GM12878 (cell line): Measurements from ENCODE around the gene EMP2. TPM values are rescaled to one million over a fixed set of nuclear protein-coding genes. Genes with fewer than 3 reads are reported as not detected.

ENCODE experiments used
- ATAC-seq: fragments of 200-7000 bp; cut with Tn5 transposase; 3 replicates; pipeline ENCODE4 v1.9.1; 2020; ENCODE audit warnings: mild to moderate bottlenecking, moderate library complexity
- BruUV-seq: library from RNA; stranded (reverse); fragments of 400-500 nt; replicated peaks from 2 replicates; lab custom pipeline; 2021; lab: Mats Ljungman, UMichigan
- CTCF ChIA-PET: fragments of 300-600 bp; sonication (Branson Sonifier 250); formaldehyde crosslinking; extraction: SDS; loops from one replicate; lab custom pipeline; 2021; ENCODE audit warnings: inconsistent platforms; lab: Yijun Ruan, JAX
- POLR2A ChIA-PET: fragments of 350-600 bp; formaldehyde crosslinking; extraction: SDS; loops from one replicate; lab custom pipeline; 2021; ENCODE audit warnings: inconsistent platforms; lab: Charles Lee
- RAD21 ChIA-PET: fragments of 300-600 bp; sonication (Branson Sonifier 250); formaldehyde crosslinking; loops from one replicate; lab custom pipeline; 2023; ENCODE audit warnings: antibody characterized with exemption; ENCODE audit not compliant: unreplicated experiment; lab: Charles Lee
- SMC1A ChIA-PET: fragments of 300-600 bp; sonication (Branson Sonifier 250); formaldehyde crosslinking; loops from one replicate; lab custom pipeline; 2023; ENCODE audit not compliant: unreplicated experiment, uncharacterized antibody; lab: Charles Lee
- DNase-seq: peaks from one replicate; pipeline ENCODE4 v3.0.0-alpha.2; 2011; ENCODE audit warnings: low read depth, low spot score
- FAIRE-seq: peaks from 3 replicates; lab custom pipeline; 2011; peaks lifted over from hg19 to GRCh38; lab: Jason Lieb, UNC
- H2AFZ ChIP-seq: 2 replicates; pipeline ENCODE4 v1.6.0; 2011; ENCODE audit warnings: low read depth, low read length, control low read depth; ENCODE audit not compliant: control insufficient read depth
- H3K27ac ChIP-seq: 2 replicates; pipeline ENCODE4 v1.5.1; 2011; ENCODE audit warnings: control low read depth; ENCODE audit not compliant: control insufficient read depth, insufficient read depth
- H3K27me3 ChIP-seq, 2 experiments: replicated peaks in 1 of 2; 2 replicates each; pipeline versions ENCODE4 v1.6.0 to v1.6.1; 2011; ENCODE audit warnings: low read length in 1 of 2; ENCODE audit not compliant: control insufficient read depth in 2 of 2, insufficient read depth in 2 of 2
- H3K36me3 ChIP-seq, 2 experiments: 2 replicates each; pipeline ENCODE4 v1.5.1; 2011; ENCODE audit warnings: low read length in 1 of 2; ENCODE audit not compliant: control insufficient read depth in 2 of 2, insufficient read depth in 2 of 2
- H3K4me1 ChIP-seq: 2 replicates; pipeline ENCODE4 v1.6.1; 2011; ENCODE audit warnings: mild to moderate bottlenecking, low read length, moderate library complexity, mixed read lengths; ENCODE audit not compliant: control insufficient read depth, insufficient read depth
- H3K4me2 ChIP-seq: 2 replicates; pipeline ENCODE4 v1.6.0; 2011; ENCODE audit warnings: control low read depth; ENCODE audit not compliant: control insufficient read depth, insufficient read depth
- H3K4me3 ChIP-seq: fragments of 200-600 bp; sonication (generic); 2 replicates; pipeline ENCODE4 v1.5.1; 2016
- H3K79me2 ChIP-seq: 2 replicates; pipeline ENCODE4 v1.6.0; 2011; ENCODE audit warnings: low read length; ENCODE audit not compliant: control insufficient read depth, insufficient read depth
- H3K9ac ChIP-seq: 2 replicates; pipeline ENCODE4 v1.8.0; 2011; ENCODE audit warnings: low read length, control low read depth, mixed read lengths; ENCODE audit not compliant: control insufficient read depth, insufficient read depth
- H3K9me3 ChIP-seq: replicated peaks from 3 replicates; pipeline ENCODE4 v1.5.1; 2011; ENCODE audit warnings: mild to moderate bottlenecking, low read length; ENCODE audit not compliant: control insufficient read depth, insufficient read depth
- H4K20me1 ChIP-seq: 2 replicates; pipeline ENCODE4 v1.6.0; 2011; ENCODE audit not compliant: control insufficient read depth, insufficient read depth
- CREM ChIP-seq: IDR thresholded peaks from 2 replicates; pipeline ENCODE4 v1.6.1; 2014; ENCODE audit warnings: antibody characterized with exemption, low read depth
- IRF4 ChIP-seq: IDR thresholded peaks from 2 replicates; pipeline ENCODE4 v1.6.1; 2011; ENCODE audit warnings: low read depth, low read length
- MYC ChIP-seq: IDR thresholded peaks from 2 replicates; pipeline ENCODE4 v1.6.1; 2011; ENCODE audit warnings: mild to moderate bottlenecking, low read length, moderate library complexity, inconsistent platforms; ENCODE audit not compliant: insufficient read depth, insufficient replicate concordance, insufficient read length, severe bottlenecking
- NFIC ChIP-seq: IDR thresholded peaks from 2 replicates; pipeline ENCODE4 v1.6.1; 2012; ENCODE audit warnings: low read depth, mild to moderate bottlenecking, inconsistent platforms, low read length, moderate library complexity
- NKRF ChIP-seq: fragments of 450-650 bp; conservative IDR thresholded peaks from 2 replicates; pipeline ENCODE4 v1.6.1; 2017; ENCODE audit warnings: mild to moderate bottlenecking, moderate library complexity
- NRF1 ChIP-seq: conservative IDR thresholded peaks from 2 replicates; pipeline ENCODE4 v1.6.1; 2011; ENCODE audit warnings: mild to moderate bottlenecking, low read depth, low read length, improper control_type of control experiment
- RBBP5 ChIP-seq: fragments of 200-600 bp; sonication (generic); conservative IDR thresholded peaks from 2 replicates; pipeline ENCODE4 v1.6.1; 2016
- SP1 ChIP-seq: IDR thresholded peaks from one replicate; pipeline ENCODE4 v1.6.1; 2011; ENCODE audit warnings: low read depth, low read length
- TAF1 ChIP-seq: IDR thresholded peaks from 2 replicates; pipeline ENCODE4 v1.6.1; 2011; ENCODE audit warnings: mild to moderate bottlenecking, low read depth, low read length, borderline replicate concordance
- TARDBP ChIP-seq: IDR thresholded peaks from 2 replicates; pipeline ENCODE4 v1.6.1; 2016; ENCODE audit warnings: borderline replicate concordance
- TCF7 ChIP-seq: IDR thresholded peaks from 2 replicates; pipeline ENCODE4 v1.6.1; 2014; ENCODE audit warnings: antibody characterized with exemption, borderline replicate concordance
- YBX1 ChIP-seq: fragments of 450-650 bp; IDR thresholded peaks from 2 replicates; pipeline ENCODE4 v1.6.1; 2016; ENCODE audit warnings: antibody characterized with exemption
- WGBS: methylation state at CpG from one replicate; pipeline ENCODE4 v1.1.6; 2016; ENCODE audit warnings: low lambda C conversion rate; ENCODE audit not compliant: insufficient replicate concordance, insufficient coverage; ENCODE audit errors: missing lambda C conversion rate; 5-methylcytosine and 5-hydroxymethylcytosine counted together
- in situ Hi-C: fragments of 300-500 bp; cut with MboI; formaldehyde crosslinking; loops from 9 replicates; pipeline ENCODE4 v1.14.3; 2018; ENCODE audit warnings: mixed read lengths
- intact Hi-C: fragments of 100-400 bp; cut with micrococcal nuclease; formaldehyde crosslinking; loops from one replicate; pipeline ENCODE4 v1.14.2; 2022; ENCODE audit not compliant: unreplicated experiment
- polyA plus RNA-seq, 11 experiments: library from polyadenylated mRNA; depleted of rRNA in 4 of 11; unstranded in 6 of 11; stranded (reverse) in 5 of 11; fragments of >200 nt; fragmentation: Nextera tagmentation in 4 of 11; fragmentation: Illumina TruSeq in 1 of 11; extraction: Ambion mirVana in 4 of 11; extraction: Trizol in 1 of 11; gene quantifications; 1 replicate in 1 of 11; 2 replicates in 10 of 11; pipeline versions ENCODE4 v1.2.1 to v1.2.3, GENCODE V29; 2011 to 2016; ENCODE audit warnings: inconsistent platforms in 2 of 11, missing spikeins in 2 of 11, low read depth in 1 of 11
- total RNA-seq, 4 experiments: library from RNA; depleted of rRNA in 3 of 4; stranded (reverse); fragments of >200 nt in 3 of 4; fragmentation: Illumina TruSeq in 1 of 4; extraction: Trizol in 1 of 4; gene quantifications; 2 replicates each; pipeline versions ENCODE4 v1.2.1 to v1.2.3, GENCODE V29; 2013 to 2021
- TF ChIP-seq, protein P1 (sequence below): fragments of 450-650 bp; IDR thresholded peaks from 2 replicates; pipeline ENCODE4 v1.6.1; 2016; ENCODE audit warnings: mild to moderate bottlenecking
- TF ChIP-seq, protein P2 (sequence below): IDR thresholded peaks from 2 replicates; pipeline ENCODE4 v1.6.1; 2012; ENCODE audit warnings: improper control_type of control experiment, low read depth, low read length; ENCODE audit not compliant: insufficient replicate concordance

EMP2 gene
- total and polyA plus RNA-seq, 10 of the 15 experiments (the other 5 are each of a cell fraction or from before 2014, with no cell fraction given), result 0.41 to 10.4 (median 3.8) TPM

DNA sequence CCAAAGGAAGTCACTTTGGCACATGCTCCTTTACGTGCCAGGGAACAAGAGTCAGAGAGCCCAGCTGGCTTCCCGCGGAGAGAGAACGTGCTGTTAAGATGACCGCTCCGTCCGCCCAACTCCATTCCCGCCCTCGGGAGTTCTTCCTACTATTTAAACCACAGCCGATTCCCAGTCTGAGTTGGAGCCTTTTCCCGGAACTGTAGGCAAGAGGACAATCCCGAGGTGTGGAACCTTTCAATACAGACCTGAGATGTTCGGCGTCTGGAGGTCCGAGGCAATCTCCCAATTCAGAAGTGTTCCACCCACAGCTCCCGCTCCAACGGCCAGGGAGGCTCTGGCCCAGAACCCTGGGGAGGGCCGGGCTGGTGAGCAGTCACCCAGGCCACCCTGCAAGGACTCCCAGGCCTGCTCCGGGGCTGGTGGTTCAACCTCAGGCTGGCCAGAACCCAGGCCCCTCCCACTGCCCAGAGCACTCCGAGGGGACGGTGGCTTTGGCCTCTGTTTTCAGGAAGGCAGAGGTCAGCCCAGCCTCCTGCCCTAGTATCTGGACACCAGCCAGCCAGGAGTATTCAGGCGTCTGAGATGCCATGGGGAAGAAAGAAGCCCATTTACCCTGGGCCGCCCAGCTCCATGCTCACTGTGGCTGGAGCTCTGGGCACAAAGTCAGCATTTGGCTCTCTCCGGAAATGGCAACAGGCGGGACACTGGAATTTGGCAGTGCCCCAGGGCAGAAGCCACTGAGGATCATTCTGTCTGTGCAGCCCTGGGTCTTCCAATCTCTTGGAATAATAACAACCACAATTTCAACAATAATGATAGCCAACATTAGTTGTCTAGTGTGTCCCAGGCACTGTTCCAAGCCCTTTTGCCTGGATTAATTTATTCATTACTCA, 21.4 kb downstream of the EMP2 start:
- no peak for DNase-seq
- intact Hi-C loops (no loop called here), in situ Hi-C loops (no loop called here)
- Histone ChIP-seq H3K4me2 (no peak overlapping the region), H3K9me3 (peaks cover 4% of the 10 kb centered on the region; the same call in 2 of the 3 replicates), H3K36me3 (no peaks in the 10 kb centered on the region), H3K27me3 (no peaks in the 10 kb centered on the region), H4K20me1 (no peaks in the 10 kb centered on the region), H3K4me1 (no peaks in the 10 kb centered on the region), H2AFZ (no peak overlapping the region), H3K9ac (no peak overlapping the region), H3K79me2 (no peaks in the 10 kb centered on the region), H3K27ac (no peak overlapping the region), H3K4me3 (no peak overlapping the region)
- FAIRE-seq, result no peak
- ChIA-PET RAD21 (no interaction called here), POLR2A (no interaction called here), CTCF (no interaction called here), SMC1A (no interaction called here)
- no TSS peak for BruUV-seq
- no peak for ATAC-seq
- WGBS, result 56% methylated on average over 25 of the region's 25 CpGs
- TF ChIP-seq NFIC (no peak), TCF7 (no peak), TAF1 (no peak), TARDBP (no peak), RBBP5 (no peak), NRF1 (no peak), YBX1 (no peak), MYC (no peak), IRF4 (no peak), CREM (no peak), NKRF (no peak), SP1 (no peak)
- TF ChIP-seq, protein P1, sequence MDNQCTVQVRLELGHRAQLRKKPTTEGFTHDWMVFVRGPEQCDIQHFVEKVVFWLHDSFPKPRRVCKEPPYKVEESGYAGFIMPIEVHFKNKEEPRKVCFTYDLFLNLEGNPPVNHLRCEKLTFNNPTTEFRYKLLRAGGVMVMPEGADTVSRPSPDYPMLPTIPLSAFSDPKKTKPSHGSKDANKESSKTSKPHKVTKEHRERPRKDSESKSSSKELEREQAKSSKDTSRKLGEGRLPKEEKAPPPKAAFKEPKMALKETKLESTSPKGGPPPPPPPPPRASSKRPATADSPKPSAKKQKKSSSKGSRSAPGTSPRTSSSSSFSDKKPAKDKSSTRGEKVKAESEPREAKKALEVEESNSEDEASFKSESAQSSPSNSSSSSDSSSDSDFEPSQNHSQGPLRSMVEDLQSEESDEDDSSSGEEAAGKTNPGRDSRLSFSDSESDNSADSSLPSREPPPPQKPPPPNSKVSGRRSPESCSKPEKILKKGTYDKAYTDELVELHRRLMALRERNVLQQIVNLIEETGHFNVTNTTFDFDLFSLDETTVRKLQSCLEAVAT, result no peak
- TF ChIP-seq, protein P2, sequence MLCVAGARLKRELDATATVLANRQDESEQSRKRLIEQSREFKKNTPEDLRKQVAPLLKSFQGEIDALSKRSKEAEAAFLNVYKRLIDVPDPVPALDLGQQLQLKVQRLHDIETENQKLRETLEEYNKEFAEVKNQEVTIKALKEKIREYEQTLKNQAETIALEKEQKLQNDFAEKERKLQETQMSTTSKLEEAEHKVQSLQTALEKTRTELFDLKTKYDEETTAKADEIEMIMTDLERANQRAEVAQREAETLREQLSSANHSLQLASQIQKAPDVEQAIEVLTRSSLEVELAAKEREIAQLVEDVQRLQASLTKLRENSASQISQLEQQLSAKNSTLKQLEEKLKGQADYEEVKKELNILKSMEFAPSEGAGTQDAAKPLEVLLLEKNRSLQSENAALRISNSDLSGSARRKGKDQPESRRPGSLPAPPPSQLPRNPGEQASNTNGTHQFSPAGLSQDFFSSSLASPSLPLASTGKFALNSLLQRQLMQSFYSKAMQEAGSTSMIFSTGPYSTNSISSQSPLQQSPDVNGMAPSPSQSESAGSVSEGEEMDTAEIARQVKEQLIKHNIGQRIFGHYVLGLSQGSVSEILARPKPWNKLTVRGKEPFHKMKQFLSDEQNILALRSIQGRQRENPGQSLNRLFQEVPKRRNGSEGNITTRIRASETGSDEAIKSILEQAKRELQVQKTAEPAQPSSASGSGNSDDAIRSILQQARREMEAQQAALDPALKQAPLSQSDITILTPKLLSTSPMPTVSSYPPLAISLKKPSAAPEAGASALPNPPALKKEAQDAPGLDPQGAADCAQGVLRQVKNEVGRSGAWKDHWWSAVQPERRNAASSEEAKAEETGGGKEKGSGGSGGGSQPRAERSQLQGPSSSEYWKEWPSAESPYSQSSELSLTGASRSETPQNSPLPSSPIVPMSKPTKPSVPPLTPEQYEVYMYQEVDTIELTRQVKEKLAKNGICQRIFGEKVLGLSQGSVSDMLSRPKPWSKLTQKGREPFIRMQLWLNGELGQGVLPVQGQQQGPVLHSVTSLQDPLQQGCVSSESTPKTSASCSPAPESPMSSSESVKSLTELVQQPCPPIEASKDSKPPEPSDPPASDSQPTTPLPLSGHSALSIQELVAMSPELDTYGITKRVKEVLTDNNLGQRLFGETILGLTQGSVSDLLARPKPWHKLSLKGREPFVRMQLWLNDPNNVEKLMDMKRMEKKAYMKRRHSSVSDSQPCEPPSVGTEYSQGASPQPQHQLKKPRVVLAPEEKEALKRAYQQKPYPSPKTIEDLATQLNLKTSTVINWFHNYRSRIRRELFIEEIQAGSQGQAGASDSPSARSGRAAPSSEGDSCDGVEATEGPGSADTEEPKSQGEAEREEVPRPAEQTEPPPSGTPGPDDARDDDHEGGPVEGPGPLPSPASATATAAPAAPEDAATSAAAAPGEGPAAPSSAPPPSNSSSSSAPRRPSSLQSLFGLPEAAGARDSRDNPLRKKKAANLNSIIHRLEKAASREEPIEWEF, result no peak
